ENCODE data around the gene ALDH1A2. TPM values are rescaled to one million over a fixed set of nuclear protein-coding genes. Genes with fewer than 3 reads are reported as not detected.
"Not testable (repeated sequence)": the region's sequence is repeated elsewhere in the genome, so short reads cannot be mapped to it uniquely, and the experiment has no call there.

ALDH1A2 gene
- polyA plus RNA-seq, 1 experiment: 0.68 TPM

DNA sequence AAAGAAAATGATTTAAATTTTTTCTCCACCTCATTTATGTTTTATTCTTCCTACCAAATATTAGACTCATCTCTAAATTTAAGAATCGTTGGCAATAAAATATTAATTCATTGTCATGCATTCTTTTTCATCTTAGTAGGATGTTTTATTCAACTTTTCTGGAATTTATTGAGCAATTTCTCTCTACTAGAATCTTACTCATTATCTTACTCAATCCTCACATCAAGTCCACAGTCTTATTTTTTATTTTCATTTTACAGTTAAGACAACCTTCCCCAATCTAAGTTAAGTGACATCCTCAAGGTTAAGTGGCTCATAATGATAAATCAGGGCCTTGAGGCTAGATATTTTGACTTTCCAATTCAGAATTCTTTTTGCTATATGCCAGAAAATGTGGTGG lies 15.9 kb upstream of the ALDH1A2 start:
- Histone ChIP-seq H3K27me3 (ENCODE audit: control insufficient read depth, insufficient read depth, low read length) (no peaks in the 10 kb centered on the region), H3K27ac (ENCODE audit: low read depth, low read length) (no peak overlapping the region), H3K9me3 (ENCODE audit: control insufficient read depth, insufficient read depth, low read length) (no peaks in the 10 kb centered on the region), H3K4me3 (ENCODE audit: low read depth, low read length) (no peak overlapping the region)
- TF ChIP-seq, protein P1, sequence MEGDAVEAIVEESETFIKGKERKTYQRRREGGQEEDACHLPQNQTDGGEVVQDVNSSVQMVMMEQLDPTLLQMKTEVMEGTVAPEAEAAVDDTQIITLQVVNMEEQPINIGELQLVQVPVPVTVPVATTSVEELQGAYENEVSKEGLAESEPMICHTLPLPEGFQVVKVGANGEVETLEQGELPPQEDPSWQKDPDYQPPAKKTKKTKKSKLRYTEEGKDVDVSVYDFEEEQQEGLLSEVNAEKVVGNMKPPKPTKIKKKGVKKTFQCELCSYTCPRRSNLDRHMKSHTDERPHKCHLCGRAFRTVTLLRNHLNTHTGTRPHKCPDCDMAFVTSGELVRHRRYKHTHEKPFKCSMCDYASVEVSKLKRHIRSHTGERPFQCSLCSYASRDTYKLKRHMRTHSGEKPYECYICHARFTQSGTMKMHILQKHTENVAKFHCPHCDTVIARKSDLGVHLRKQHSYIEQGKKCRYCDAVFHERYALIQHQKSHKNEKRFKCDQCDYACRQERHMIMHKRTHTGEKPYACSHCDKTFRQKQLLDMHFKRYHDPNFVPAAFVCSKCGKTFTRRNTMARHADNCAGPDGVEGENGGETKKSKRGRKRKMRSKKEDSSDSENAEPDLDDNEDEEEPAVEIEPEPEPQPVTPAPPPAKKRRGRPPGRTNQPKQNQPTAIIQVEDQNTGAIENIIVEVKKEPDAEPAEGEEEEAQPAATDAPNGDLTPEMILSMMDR (IDR thresholded peaks at IDR 0.05; ENCODE audit: low read depth, low read length): no peak
- DNase-seq (ENCODE audit: low read depth, low spot score): no peak
- POLR2A ChIA-PET: no interaction called here
- CTCF ChIA-PET: interaction anchor here (0.6 kb wide), 1 partner anchor 38 kb away, joined by 3 read pairs; no protein-coding TSS in a partner anchor

DNA sequence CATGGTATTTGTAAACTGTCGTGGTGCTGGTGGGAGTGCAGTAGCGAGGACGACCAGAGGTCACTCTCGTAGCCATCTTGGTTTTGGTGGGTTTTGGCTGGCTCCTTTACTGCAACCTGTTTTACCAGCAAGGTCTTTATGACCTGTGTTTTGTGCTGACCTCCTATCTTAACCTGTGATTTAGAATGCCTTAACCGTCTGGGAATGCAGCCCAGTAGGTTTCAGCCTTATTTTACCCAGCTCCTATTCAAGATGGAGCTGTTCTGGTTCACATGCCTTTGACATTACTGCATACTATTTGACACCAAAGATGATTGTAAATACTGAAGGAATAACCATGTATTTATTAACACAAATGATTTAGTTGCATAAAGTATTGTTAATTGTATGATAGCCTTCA lies 15.4 kb upstream of the ALDH1A2 start:
- POLR2A ChIA-PET; H3K27me3 ChIP-seq (ENCODE audit: control insufficient read depth, insufficient read depth, low read length); H3K9me3 ChIP-seq (ENCODE audit: control insufficient read depth, insufficient read depth, low read length); H3K27ac ChIP-seq (ENCODE audit: low read depth, low read length); H3K4me3 ChIP-seq (ENCODE audit: low read depth, low read length); DNase-seq (ENCODE audit: low read depth, low spot score): not testable (repeated sequence)
- CTCF ChIA-PET: interaction anchor here (1.8 kb wide), 1 partner anchor 10 kb away, joined by 10 read pairs; no protein-coding TSS in a partner anchor

DNA sequence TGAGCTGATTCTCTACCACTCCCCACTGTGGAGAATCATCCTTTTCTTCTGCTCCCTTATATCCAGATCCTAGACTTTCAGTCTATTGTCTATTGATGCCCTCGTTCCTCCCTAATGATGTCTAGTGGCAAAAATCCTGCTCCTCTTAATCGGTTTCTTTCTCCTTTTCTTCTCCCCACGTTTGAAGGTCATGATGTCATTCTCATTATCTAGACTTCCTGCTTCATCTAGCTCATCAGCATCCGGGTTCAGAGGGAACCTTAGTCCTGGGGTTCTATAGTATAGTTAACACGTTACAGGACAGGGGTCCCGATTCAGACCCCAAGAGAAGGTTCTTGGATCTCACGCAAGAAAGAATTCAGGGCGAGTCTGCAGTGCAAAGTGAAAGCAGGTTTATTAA lies 14.9 kb upstream of the ALDH1A2 start:
- no peaks in the 10 kb centered on the region for H3K27me3 ChIP-seq (ENCODE audit: control insufficient read depth, insufficient read depth, low read length)
- H3K4me3 ChIP-seq (ENCODE audit: low read depth, low read length): no peak overlapping the region
- no peak for DNase-seq (ENCODE audit: low read depth, low spot score)
- ChIA-PET CTCF (interaction anchor here (1.8 kb wide), 1 partner anchor 10 kb away, joined by 10 read pairs; no protein-coding TSS in a partner anchor), POLR2A (no interaction called here)
- H3K27ac ChIP-seq (ENCODE audit: low read depth, low read length): no peak overlapping the region
- no peaks in the 10 kb centered on the region for H3K9me3 ChIP-seq (ENCODE audit: control insufficient read depth, insufficient read depth, low read length)
- TF ChIP-seq, protein P1 (IDR thresholded peaks at IDR 0.05; ENCODE audit: low read depth, low read length): no peak

DNA sequence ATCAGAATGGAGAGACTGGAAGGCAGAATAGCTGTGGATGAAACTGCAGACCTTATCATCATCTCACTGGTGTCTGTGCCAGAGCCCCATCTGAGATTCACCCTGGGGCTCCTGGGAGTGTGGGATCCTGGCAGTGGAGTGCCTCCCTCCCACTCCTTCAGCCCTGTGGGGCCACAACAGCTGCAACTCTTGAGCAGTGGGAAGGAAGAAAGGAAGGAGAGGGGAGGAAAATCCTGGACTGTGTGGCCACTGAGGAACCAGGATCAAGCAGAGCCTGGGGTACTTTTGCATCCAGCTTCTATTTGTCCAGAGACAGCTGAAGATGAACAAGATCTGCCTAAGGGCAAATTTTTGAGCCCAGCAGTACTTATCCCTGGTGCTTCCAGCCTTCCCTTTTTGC lies 13.1 kb upstream of the ALDH1A2 start:
- CTCF ChIA-PET: interaction anchor here (1.2 kb wide), 1 partner anchor 12 kb away, joined by 6 read pairs; the partner anchor contains the start of gene ALDH1A2
- no peaks in the 10 kb centered on the region for H3K9me3 ChIP-seq (ENCODE audit: control insufficient read depth, insufficient read depth, low read length)
- no peak for DNase-seq (ENCODE audit: low read depth, low spot score)
- TF ChIP-seq, protein P1 (IDR thresholded peaks at IDR 0.05; ENCODE audit: low read depth, low read length): no peak
- POLR2A ChIA-PET: no interaction called here
- H3K27me3 ChIP-seq (ENCODE audit: control insufficient read depth, insufficient read depth, low read length): no peaks in the 10 kb centered on the region
- no peak overlapping the region for H3K27ac ChIP-seq (ENCODE audit: low read depth, low read length)
- H3K4me3 ChIP-seq (ENCODE audit: low read depth, low read length): no peak overlapping the region

DNA sequence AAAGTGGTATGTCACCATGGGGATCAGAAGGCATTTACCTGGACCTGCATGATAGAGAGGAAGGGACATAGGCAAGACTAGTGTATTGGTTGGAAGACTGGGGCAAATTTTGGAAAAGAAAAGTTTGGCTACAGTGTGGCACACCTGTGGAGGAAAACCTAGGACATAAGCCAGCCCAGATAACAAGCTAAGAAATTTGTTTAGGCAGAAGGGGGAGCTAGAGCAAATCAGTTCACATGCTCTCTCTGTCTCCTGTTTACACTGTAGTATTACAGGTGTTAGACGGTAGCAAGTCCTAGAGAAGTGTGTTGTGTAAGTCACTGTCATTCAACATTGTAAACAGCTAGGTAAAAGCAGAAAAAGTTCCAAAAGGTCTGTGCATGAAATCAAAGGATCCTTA lies 11.9 kb upstream of the ALDH1A2 start:
- no peak overlapping the region for H3K4me3 ChIP-seq (ENCODE audit: low read depth, low read length)
- DNase-seq (ENCODE audit: low read depth, low spot score): no peak
- H3K27ac ChIP-seq (ENCODE audit: low read depth, low read length): no peak overlapping the region
- H3K27me3 ChIP-seq (ENCODE audit: control insufficient read depth, insufficient read depth, low read length): no peaks in the 10 kb centered on the region
- TF ChIP-seq, protein P1 (IDR thresholded peaks at IDR 0.05; ENCODE audit: low read depth, low read length): no peak
- ChIA-PET POLR2A (no interaction called here), CTCF (interaction anchor here (1.1 to 1.2 kb wide), 2 partner anchors 9 to 11 kb away, joined by 5 to 6 read pairs; partner anchors contain the start of gene ALDH1A2)
- H3K9me3 ChIP-seq (ENCODE audit: control insufficient read depth, insufficient read depth, low read length): no peaks in the 10 kb centered on the region
